HG02885 (cell line): ENCODE results near the gene ZBTB44.
"Not testable (repeated sequence)": the region's sequence is repeated elsewhere in the genome, so short reads cannot be mapped to it uniquely, and the experiment has no call there.

ENCODE experiments used
- ATAC-seq: cut with Tn5 transposase; IDR thresholded peaks from one replicate; pipeline ENCODE4 v1.9.1; 2021; ENCODE audit warnings: mild to moderate bottlenecking; ENCODE audit not compliant: unreplicated experiment, poor library complexity

Gene ZBTB44

DNA sequence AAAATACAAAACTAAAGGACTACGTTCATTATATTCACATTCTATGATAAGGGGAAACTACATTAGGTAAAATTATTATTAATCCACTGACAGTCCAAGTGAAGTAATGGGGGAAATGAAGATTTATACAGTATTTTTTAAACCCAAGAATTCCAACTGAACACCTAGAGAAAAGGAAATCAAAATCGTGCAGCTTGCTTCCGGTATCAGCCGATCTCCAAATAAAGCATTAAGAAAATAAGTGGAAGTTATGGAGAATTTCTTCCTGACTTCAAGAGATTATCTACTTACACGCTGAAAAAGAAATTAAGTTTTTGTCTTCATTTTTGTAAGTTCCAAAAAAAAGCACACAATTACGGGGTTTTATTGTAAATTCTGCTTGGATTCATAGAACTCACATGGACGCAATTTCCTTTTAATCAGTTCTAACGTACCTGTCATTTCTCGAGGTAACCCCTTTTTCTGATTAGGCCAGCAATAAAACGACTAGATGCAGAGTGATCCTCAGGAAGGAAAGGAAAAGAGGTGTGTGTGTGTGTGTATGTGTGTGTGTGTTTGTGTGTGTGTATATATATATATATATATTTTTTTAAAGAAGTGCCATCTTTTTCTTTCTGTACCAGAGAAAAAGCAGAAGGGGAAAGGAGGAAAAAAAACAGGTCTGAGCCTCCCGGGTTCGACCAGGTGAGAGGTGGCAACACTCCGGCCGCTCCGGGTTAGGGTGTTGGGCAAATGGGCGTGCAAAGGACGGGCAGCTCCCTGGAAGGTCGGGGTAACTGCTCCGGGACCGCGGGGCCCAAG lies 1.1 kb downstream of the ZBTB44 start:
- ATAC-seq: no peak

DNA sequence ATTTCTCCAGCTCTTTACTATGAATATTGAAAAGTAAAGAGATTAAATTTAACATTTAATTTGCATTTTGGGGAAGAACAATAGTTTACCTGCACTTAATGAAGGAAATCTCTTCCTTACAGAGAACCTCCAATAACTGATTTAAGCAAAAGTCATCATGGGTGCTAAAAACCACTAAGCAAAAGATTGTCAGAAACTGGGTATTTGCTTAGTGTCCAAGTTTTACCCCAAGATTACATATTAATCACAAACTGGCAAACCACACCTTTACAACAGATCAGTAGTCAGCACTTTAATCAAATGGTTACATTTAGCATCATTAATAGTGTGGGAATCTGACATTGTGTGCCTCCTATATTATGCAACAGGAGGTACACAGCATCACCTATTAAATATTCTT lies 2.7 kb downstream of the ZBTB44 start:
- no peak for ATAC-seq

DNA sequence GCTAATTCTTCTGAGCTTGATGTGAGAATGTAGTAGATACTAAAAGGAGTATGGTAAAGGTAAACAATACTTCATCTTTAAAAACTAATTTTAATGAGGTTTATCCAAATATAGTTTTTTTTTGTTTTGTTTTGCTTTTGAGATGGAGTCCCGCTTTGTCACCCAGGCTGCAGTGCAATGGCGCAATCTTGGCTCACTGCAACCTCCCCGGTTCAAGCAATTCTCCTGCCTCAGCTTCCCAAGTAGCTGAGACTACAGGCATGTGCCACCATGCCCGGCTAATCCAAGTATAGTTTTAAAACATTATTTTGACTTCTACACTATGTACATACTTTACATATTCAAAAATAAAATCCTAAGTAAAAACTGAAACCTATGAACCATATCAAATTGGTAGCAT lies 4.1 kb downstream of the ZBTB44 start:
- ATAC-seq: no peak

DNA sequence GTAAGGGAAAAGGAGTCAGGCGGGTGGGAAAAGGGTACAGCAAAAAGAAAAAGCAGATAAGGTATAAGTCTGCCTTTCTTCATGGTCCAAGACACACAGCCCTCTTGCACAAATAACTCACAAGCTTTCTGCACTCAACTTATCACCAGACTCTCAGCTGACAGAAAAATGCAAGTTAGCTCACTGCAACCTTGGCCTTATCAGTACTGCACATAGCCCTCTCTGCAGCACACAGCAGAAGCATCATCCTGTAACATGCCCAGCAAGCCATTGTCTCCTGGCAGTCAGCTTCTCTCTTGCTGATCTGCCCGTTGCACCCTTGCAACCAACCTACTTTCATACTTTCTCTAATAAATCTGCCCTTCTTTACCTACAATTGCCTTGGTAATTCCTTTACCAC lies 5.8 kb downstream of the ZBTB44 start:
- no peak for ATAC-seq

DNA sequence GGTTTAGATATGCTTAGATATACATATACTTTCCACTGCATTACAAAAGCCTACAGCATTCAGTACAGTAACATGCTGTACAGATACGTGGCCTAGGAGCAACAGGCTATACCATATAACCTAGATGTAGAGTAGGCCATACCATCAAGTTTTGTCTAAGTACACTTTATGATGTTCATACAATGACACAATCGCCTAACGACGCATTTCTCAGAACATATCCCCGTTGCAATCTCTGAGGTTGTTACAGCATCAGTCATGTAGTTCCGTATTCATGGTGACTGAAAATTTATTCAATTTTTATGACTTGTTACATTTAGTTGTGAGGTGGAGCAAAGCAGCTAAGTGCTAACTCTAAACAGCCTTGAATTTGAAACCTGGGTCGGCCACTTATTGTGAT lies 6.7 kb downstream of the ZBTB44 start:
- ATAC-seq: no peak

DNA sequence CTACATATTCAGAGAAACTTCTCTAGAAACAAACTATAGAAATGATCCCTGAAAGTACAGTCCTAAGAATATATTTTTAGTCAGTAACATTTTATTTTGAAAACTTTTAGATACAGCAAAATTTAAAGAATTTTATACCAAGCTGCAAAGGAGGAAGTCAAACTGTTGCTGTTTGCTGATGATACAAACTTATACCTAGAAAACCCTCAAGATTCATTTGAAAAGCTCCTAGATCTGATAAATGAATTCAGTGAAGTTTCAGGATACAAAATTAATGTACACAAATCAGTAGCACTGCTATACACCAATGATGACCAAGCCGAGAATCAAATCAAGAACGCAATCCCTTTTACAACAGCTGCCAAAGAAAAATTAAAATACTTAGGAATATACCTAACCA lies 10.1 kb downstream of the ZBTB44 start:
- ATAC-seq: no peak

DNA sequence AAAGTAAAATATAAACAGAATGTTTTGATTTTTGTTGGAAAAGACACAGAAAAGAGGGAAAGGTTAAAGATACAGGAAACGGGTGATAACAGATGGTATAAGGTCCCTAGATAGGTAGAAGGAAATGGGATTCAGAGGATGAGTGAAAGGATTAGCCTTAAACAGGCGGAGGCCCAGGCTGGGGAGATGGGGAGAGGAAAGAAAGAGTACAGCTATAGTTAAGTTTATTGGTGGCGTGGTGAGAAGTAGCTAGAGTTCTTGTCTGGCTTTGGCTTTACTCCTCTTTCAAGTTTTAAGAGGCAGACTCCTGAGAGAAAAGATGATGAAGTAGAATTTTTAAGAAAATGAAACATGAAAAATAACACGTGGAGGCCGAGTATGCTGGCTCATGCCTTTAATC lies 13.7 kb downstream of the ZBTB44 start:
- no peak for ATAC-seq

DNA sequence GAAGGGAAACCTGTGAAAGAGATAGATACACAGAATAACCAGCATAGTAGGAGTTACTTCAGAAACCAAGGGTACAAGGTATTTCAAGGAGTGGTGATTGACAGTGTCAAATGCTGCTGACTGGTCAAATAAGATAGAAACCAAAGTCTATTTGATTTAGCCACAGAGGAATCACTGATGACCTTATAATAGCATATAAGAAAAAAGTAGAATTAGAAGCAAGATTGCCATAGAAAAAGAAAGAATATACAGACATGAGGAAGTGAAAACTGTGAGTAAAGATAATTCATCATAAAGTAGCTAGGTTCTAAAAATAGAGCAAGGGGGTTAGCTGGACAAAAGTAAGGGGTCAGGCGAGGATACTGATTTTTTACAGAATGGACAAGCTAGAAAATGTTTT lies 14.2 kb downstream of the ZBTB44 start:
- ATAC-seq: peak; percentile 53

DNA sequence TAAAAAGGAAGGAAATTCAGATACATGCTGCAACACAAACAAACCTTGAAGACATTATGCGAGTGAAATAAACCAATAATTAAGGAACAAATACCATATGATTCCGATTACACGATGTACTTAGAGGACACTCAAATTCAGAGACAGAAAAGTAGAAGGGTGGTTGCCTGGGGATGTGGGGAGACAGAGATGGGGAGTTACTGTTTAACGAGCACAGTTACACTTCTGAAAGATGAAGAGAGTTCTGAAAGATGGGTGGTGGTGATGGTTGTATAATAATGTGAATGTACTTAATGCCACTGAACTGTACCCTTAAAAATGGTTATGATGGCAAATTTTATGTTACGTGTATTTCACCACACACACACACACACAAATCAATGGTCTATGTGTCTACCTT lies 14.7 kb downstream of the ZBTB44 start:
- no peak for ATAC-seq

DNA sequence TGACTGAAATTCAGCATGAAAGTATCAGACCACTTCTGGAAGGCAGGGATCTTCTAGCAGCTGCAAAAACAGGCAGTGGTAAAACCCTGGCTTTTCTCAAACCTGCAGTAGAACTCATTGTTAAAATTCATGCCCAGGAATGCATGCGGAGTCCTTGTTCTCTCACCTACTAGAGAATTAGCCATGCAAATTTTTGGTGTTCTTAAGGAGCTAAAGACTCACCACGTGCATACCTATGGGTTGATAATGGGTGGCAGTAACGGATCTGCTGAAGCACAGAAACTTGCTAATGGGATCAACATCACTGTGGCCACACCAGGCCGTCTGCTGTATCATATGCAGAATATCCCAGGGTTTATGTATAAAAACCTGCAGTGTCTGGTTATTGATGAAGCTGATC lies 19.1 kb downstream of the ZBTB44 start:
- ATAC-seq: no peak

DNA sequence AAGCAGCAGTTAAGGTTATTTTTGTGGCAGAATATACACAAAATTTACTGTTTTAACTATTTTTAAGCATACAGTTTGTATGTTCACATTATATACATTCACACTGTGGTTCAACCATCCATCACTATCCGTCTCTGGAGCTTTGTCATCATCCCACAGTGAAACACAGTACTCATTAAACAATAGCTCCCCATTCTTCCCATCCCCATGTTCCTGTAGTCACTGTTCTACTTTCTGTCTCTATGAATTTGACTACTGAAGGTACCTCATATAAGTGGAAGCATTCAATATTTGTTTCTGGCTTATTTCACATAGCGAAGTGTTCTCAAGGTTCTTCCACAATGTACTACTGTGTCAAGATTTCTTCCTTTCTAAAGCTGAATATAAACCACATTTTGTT lies 32.6 kb downstream of the ZBTB44 start:
- ATAC-seq: no peak

DNA sequence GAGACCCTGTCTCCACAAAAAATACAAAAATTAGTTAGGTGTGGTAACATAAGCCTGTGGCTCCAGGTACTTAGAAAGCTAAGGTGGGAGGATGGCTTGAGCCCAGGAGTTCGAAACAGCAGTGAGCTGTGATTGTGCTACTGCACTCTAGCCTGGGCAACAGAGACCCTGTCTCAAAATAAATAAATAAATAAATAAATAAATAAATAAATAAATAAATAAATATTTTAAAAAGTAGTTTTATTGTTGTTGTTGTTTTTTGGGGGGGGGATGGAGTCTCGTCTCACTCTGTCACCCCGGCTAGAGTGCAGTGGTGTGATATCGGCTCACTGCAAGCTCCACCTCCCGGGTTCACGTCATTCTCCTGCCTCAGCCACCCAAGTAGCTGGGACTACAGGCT lies 33.4 kb downstream of the ZBTB44 start:
- ATAC-seq: not testable (repeated sequence)

DNA sequence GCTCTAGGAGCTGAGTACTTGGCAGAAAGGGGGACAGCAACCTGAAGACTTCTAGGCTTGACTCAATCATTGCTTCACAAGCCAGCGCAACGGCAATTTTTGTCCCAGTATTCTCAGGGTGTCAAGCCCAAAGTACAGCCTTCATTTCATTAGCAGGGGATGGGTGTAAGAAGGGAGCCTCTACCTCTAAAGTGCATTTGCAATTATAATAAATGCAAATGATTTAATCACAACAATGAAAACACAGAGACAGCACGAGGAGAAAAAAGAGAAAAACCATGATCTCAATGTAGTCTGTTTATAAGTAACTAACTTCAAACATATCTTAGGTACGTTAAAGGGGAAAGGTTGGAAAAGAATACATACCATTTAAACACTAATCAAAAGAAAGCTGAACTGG lies 34.7 kb downstream of the ZBTB44 start:
- no peak for ATAC-seq

DNA sequence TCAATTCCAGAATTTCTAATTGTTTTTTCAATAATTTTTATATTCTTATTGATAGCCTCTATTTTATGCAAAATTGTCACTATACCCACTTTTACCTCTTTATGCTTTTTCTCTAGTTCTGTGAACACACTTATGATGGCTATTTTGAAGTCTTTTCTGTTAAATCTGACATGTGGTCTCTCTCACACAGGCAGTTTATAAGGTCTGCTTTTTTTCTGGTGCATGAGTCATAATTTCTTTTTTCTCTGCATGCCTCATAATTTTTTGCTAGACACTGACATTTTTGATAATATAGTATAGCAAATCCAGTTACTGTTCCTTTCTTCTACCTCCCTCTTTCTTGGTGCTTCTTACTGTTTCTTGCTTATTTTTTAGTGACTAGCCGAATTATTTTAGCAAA lies 36.0 kb downstream of the ZBTB44 start:
- ATAC-seq: no peak

DNA sequence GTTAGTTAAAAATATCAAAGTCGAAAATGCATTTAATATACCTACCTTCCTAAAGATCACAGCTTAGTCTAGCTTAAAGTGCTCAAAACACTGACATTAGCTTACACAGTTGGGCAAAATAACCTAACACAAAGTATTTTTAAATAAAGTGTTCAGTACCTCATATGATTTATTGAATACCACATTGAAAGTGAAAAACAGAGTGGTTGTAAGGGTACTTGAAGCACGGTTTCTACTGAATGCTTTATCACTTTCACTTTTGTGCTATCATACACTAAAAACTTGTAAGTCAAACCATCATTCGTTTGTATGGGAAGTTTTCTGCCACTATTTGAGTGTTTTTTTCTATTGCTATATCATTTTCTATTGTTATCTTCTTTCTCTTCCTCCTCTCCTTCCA lies 36.6 kb downstream of the ZBTB44 start:
- ATAC-seq: peak; percentile 64

DNA sequence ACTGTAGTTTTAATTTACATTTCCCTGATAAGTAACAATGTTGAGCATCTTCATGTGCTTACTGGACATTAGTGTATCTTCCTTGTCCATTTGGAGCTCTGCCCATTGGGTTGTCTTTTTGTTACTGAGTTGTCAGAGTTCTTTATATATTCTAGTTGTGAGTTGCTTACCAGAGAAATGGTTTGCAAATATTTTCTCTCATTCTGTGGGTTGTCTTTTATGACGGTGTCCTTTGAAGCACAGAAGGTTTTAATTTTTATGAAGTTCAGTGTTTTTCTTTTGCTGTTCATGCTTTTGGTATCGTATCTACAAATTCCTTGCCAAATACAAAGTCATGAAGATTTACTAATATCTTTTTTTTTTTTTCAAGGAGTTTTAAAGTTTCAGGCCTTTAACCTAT lies 42.4 kb downstream of the ZBTB44 start:
- no peak for ATAC-seq

DNA sequence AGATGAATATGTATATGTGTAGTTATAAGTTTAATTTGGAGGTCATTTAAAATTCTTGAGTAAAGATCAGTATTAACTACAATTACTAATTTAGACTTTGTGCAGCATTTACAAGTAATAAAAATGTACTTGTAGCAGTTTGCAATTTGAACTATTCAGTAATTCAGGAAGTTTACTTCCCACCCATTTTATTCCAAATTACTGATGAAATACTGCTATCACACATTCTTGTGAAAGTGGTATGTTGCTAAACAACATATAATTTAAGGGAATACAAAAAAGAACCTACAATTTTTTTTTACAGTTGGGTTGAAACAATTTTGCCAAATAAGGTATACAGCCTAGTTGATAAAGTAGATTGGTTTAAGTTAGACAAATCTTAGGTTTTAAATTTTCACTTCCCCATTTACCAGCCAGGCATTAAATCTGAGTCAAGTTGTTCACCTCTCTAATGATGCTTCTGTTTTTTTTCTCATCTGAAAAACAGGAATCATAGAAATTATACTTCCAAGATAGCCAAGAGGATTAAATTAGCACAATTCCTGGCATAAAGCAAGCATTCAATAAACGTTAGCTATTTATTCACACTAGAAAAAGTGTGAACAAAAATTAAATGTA lies 45.3 kb downstream of the ZBTB44 start:
- ATAC-seq: peak; percentile 89

DNA sequence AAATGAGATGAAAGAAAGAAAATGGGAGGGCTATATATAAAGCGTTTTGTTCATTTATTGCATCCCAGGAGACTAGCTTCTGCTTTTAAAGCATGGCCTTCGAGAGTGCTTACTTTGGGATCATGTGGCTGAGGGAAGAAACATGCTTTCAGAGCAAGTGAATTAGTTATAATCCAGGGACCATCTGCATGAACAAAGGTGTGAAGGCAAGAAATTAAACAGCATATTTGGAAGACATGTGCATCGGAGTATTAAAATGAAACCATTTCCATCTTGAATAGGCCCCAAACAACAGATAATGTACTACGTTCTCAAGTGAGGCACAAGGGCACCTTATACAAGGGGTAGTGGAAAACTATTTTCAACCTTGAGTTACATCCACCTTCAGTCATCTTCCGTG lies 51.4 kb downstream of the ZBTB44 start:
- no peak for ATAC-seq

DNA sequence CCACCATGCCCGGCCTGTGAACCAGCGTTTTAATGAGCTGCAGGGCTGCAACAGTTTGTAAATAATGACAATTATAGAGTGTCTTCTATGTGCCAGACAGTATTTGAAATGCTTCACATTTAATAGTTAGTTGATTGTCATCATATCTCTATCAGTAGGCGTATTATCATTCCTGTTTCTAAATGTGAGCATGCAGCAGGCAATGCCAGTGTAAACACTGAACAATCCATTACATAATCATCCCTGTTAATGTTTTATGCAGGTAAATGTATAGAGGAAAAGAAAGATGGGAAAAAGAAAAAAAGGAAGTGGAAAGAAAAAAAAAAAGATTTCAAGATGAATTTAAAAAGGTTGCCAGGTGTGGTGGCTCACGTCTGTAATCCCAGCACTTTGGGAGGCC lies 52.3 kb downstream of the ZBTB44 start:
- ATAC-seq: no peak

DNA sequence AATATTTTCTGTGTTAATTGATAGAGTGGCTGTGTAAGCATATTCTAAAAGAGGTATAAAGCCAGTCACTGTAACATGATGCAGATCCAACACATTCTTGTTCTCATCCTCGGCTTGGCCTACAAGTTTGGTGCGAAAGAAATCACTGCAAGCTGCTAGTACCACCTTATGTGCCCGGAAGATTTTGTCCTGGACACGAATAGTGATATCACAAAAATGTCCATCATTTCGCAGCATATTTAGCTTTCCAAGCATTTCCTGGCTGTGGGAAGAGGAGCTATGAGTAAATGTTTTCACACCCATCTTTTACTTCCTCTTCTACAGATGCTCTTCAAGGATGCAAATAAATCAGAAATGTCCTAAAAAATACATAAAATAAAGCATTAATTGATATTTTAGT lies 53.1 kb downstream of the ZBTB44 start:
- ATAC-seq: no peak

DNA sequence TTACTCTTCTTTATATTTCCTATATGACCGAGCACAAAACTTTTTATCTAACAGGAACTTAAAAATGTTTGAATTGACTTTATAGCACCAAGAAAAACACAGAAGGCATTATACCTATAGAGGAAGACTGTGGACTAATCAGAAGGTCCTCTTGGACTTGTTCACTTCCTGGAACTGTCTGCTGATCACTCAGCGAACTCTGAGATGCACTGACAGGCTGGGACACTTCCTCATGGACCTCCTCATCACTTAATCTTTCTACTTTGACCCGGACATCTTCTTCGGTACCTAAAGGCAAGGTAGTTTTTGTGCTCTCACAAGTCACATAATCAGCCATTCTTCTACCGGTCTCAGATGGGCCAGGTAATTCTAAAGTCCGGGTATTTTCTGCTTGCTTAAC lies 54.0 kb downstream of the ZBTB44 start:
- no peak for ATAC-seq

DNA sequence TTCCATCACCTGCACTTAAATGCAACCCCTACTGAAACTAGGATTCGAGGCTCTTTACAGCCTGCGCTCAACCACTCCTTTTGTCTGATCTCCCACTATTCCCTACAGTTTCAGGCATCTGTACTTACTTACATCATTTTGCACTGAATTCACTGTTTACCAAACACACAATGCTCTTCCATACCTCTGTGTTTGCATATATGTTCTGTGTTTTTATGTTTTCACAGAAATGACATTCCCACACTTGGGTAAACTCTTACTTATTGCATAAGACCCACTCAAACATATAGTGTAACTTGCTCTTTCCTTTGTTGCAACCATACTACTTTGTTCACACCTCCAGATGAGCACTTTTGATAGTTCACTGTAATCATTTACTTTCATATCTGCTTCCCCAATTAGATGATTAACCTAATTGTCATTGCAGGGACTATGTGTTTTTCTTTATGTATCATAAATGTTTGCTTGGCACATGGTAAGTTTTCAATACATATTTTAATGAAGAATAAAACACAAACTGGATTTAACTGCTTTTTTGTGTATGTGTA lies 54.6 kb downstream of the ZBTB44 start:
- no peak for ATAC-seq
